ENCODE data around the gene REXO4.

DNA sequence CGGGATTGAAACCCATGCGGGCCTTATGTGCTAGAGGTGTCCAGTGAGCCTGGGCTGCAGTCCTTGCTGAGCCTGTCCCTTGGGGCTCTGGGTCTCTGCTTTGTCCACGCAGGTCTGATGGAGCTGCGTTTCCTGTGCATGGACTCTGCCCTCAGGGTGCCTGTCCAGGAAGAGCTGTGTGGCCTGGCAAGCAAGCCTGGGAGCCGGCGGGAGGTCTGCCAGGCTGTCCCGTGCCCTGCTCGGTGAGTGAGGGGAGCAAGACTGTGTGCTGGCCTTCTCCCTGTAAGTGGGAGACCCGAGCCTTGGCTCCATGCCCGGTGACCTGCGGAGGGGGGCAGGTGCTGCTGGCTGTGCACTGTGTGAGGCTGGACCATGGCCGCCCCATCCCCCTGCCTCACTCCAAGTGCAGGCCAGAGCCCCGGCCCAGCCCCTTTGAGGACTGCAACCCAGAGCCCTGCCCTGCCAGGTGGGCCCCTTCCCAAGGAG is 30.7 kb upstream of the REXO4 start:
- TF ChIP-seq CTCF (IDR thresholded peaks at IDR 0.05): no peak
- no peak for TF ChIP-seq POLR2A (IDR thresholded peaks at IDR 0.05)

Data from adrenal gland (tissue), 5 donors.